ENCODE measurements around the gene COL4A2.

The COL4A2 gene

GRCh38 chr13:110280985-110281688, 25.9 kb upstream of the COL4A2 start:
- Histone ChIP-seq H3K4me3 (ENCODE audit: low read depth, low read length) (no peak overlapping the region), H3K36me3 (ENCODE audit: control insufficient read depth in 2 of 2, insufficient read depth in 1 of 2, low read length in 2 of 2) (no peaks in the 10 kb centered on the region), H3K27ac (ENCODE audit: extremely low read depth, low read depth, low read length) (no peak overlapping the region), H3K9me3 (ENCODE audit: control insufficient read depth, insufficient read depth, low read depth, low read length) (no peaks in the 10 kb centered on the region), H3K4me1 (ENCODE audit: control insufficient read depth, insufficient read depth, low read length) (no peaks in the 10 kb centered on the region)
- ChIA-PET POLR2A (no interaction called here), CTCF (no interaction called here)
- TF ChIP-seq ZNF10 (tag by site-specific recombination; IDR thresholded peaks at IDR 0.05) (no peak), ZSCAN5A (tag by site-specific recombination; IDR thresholded peaks at IDR 0.05) (no peak), ZNF26 (tag by site-specific recombination; IDR thresholded peaks at IDR 0.05) (no peak), CTCF (tag by site-specific recombination; IDR thresholded peaks at IDR 0.05) (no peak), HOXC10 (CRISPR knock-in tag; IDR thresholded peaks at IDR 0.05) (no peak), ZNF175 (tag by site-specific recombination; IDR thresholded peaks at IDR 0.05) (no peak), ZNF530 (tag by site-specific recombination; IDR thresholded peaks at IDR 0.05; ENCODE audit: low read depth) (no peak), ZNF529 (tag by site-specific recombination; IDR thresholded peaks at IDR 0.05; ENCODE audit: insufficient replicate concordance) (no peak), RBAK (tag by site-specific recombination; IDR thresholded peaks at IDR 0.05) (no peak), ZNF704 (tag by site-specific recombination; IDR thresholded peaks at IDR 0.05) (no peak), ZNF211 (tag by site-specific recombination; IDR thresholded peaks at IDR 0.05; ENCODE audit: low read depth) (no peak), GLI2 (tag by site-specific recombination; IDR thresholded peaks at IDR 0.05; ENCODE audit: borderline replicate concordance, low read depth) (no peak), FEZF1 (tag by site-specific recombination; IDR thresholded peaks at IDR 0.05) (no peak), ZNF639 (tag by site-specific recombination; IDR thresholded peaks at IDR 0.05) (no peak), SETDB1 (IDR thresholded peaks at IDR 0.05; ENCODE audit: insufficient read length, low read length) (no peak), HIC1 (tag by site-specific recombination; IDR thresholded peaks at IDR 0.05) (no peak), ZNF37A (tag by site-specific recombination; IDR thresholded peaks at IDR 0.05) (no peak), ZNF112 (tag by site-specific recombination; IDR thresholded peaks at IDR 0.05) (no peak), ZNF548 (tag by site-specific recombination; IDR thresholded peaks at IDR 0.05) (no peak), PRDM10 (tag by site-specific recombination; IDR thresholded peaks at IDR 0.05) (no peak)
